HepG2 (cell line): ENCODE results near the gene UQCRC2. TPM values are rescaled to one million over a fixed set of nuclear protein-coding genes. Genes with fewer than 3 reads are reported as not detected.
A peak's percentile ranks its signal among the peaks of the same experiment; 100 is the strongest.

Experiments used
- ATAC-seq: fragments of 200-7000 bp; cut with Tn5 transposase; 3 replicates; pipeline ENCODE4 v1.9.1; 2020; ENCODE audit warnings: mild to moderate bottlenecking, moderate library complexity
- BruUV-seq: library from RNA; stranded (reverse); fragments of 400-500 nt; replicated peaks from 2 replicates; lab custom pipeline; 2021; lab: Mats Ljungman, UMichigan
- CTCF ChIA-PET: fragments of 300-600 bp; formaldehyde crosslinking; extraction: SDS; loops from one replicate; lab custom pipeline; 2021; ENCODE audit warnings: low total read pairs, inconsistent platforms, low intra/inter-chr PET ratio; lab: Yijun Ruan, JAX
- POLR2A ChIA-PET: fragments of 350-600 bp; sonication (Branson Sonifier 250); formaldehyde crosslinking; loops from one replicate; lab custom pipeline; 2020; ENCODE audit warnings: antibody characterized with exemption, inconsistent platforms; lab: Yijun Ruan, JAX
- DNase-seq: peaks from one replicate; pipeline ENCODE4 v3.0.0-alpha.2; 2015; ENCODE audit warnings: low spot score
- FAIRE-seq: peaks from 3 replicates; lab custom pipeline; 2011; peaks lifted over from hg19 to GRCh38; lab: Jason Lieb, UNC
- H2AFZ ChIP-seq: one replicate; pipeline ENCODE4 v1.6.1; 2011; ENCODE audit warnings: low read length, inconsistent platforms
- H3K27ac ChIP-seq: fragments of 300-600 bp; 3 replicates; pipeline ENCODE4 v1.8.0; 2011; ENCODE audit warnings: mixed run types, mild to moderate bottlenecking, mixed read lengths, low read length, inconsistent platforms; ENCODE audit not compliant: insufficient read depth; ENCODE audit errors: extremely low read length
- H3K27me3 ChIP-seq, 2 experiments: fragments of 200-600 bp in 1 of 2; 2 replicates in 1 of 2; 3 replicates in 1 of 2; pipeline versions ENCODE4 v1.6.0 to v1.8.0; 2011; ENCODE audit warnings: low read length in 2 of 2, mild to moderate bottlenecking in 2 of 2, moderate library complexity in 2 of 2, inconsistent platforms in 1 of 2; ENCODE audit not compliant: insufficient read depth in 2 of 2, control insufficient read depth in 1 of 2
- H3K36me3 ChIP-seq, 2 experiments: fragments of 200-600 bp in 1 of 2; replicated peaks in 1 of 2; 2 replicates in 1 of 2; 3 replicates in 1 of 2; pipeline versions ENCODE4 v1.5.1 to v1.8.0; 2011; ENCODE audit warnings: low read length in 2 of 2, inconsistent platforms in 1 of 2; ENCODE audit not compliant: insufficient read depth in 2 of 2, control insufficient read depth in 1 of 2
- H3K4me1 ChIP-seq: 2 replicates; pipeline ENCODE4 v1.5.1; 2012; ENCODE audit warnings: low read length, inconsistent platforms; ENCODE audit not compliant: insufficient read depth
- H3K4me2 ChIP-seq: 2 replicates; pipeline ENCODE4 v1.6.0; 2011; ENCODE audit warnings: low read depth, low read length, inconsistent platforms
- H3K4me3 ChIP-seq, 3 experiments: fragments of 200-600 bp in 1 of 3; sonication (generic), shearing (Covaris generic) in 1 of 3; replicated peaks in 1 of 3; 2 replicates each; pipeline ENCODE4 v1.5.1; 2011 to 2016; ENCODE audit warnings: low read length in 3 of 3, inconsistent platforms in 2 of 3, low read depth in 2 of 3, mild to moderate bottlenecking in 2 of 3, control low read depth in 1 of 3, mixed read lengths in 1 of 3; ENCODE audit not compliant: insufficient read depth in 1 of 3
- H3K79me2 ChIP-seq: one replicate; pipeline ENCODE4 v1.6.1; 2011; ENCODE audit warnings: low read length, inconsistent platforms; ENCODE audit not compliant: insufficient read depth
- H3K9ac ChIP-seq: 2 replicates; pipeline ENCODE4 v1.6.0; 2011; ENCODE audit warnings: mild to moderate bottlenecking, low read depth, low read length, inconsistent platforms; ENCODE audit not compliant: insufficient read depth
- H3K9me3 ChIP-seq: 2 replicates; pipeline ENCODE4 v1.5.1; 2012; ENCODE audit warnings: mild to moderate bottlenecking, low read length
- H4K20me1 ChIP-seq: 2 replicates; pipeline ENCODE4 v1.6.0; 2011; ENCODE audit warnings: inconsistent platforms, mild to moderate bottlenecking, low read length, moderate library complexity; ENCODE audit not compliant: insufficient read depth
- CC2D1A ChIP-seq: sonication (generic); formaldehyde crosslinking; IDR thresholded peaks from 2 replicates; pipeline ENCODE4 v1.8.1; 2023; ENCODE audit warnings: mild to moderate bottlenecking, missing genetic modification reagents
- SIN3A ChIP-seq: IDR thresholded peaks from 2 replicates; pipeline ENCODE4 v1.6.1; 2011; ENCODE audit warnings: low read depth, mild to moderate bottlenecking, control low read depth, low read length, borderline replicate concordance
- WGBS: methylation state at CpG from one replicate; pipeline ENCODE4 v1.1.6; 2017; ENCODE audit warnings: low lambda C conversion rate; 5-methylcytosine and 5-hydroxymethylcytosine counted together
- in situ Hi-C: cut with HindIII; loops from 2 replicates; pipeline ENCODE4 v1.10.0; 2017; ENCODE audit warnings: low pct_unique_long_range_greater_than_20kb; ENCODE audit not compliant: extremely low pct_ligation_motif_present
- intact Hi-C: fragments of 100-400 bp; cut with micrococcal nuclease; formaldehyde crosslinking; loops from one replicate; pipeline ENCODE4 v1.10.0; 2022; ENCODE audit not compliant: unreplicated experiment
- polyA plus RNA-seq, 8 experiments: library from polyadenylated mRNA; depleted of rRNA in 3 of 8; stranded (reverse) in 7 of 8; unstranded in 1 of 8; fragments of >200 nt; fragmentation: Illumina TruSeq in 4 of 8; extraction: Trizol in 4 of 8; gene quantifications; 2 replicates each; pipeline versions ENCODE4 v1.2.1 to v1.2.3, GENCODE V29; 2011 to 2016; ENCODE audit warnings: low read depth in 4 of 8, missing spikeins in 1 of 8, mixed read lengths in 1 of 8; ENCODE audit not compliant: insufficient read depth in 1 of 8
- total RNA-seq, 5 experiments: library from RNA; depleted of rRNA; stranded (reverse); fragments of >200 nt; fragmentation: Illumina TruSeq; extraction: Trizol; gene quantifications; 2 replicates each; pipeline ENCODE4 v1.2.3, GENCODE V29; 2016; ENCODE audit warnings: low read depth in 1 of 5
- TF ChIP-seq, protein P1 (sequence below): sonication (generic); formaldehyde crosslinking; IDR thresholded peaks from 2 replicates; pipeline ENCODE4 v1.8.0; 2022; ENCODE audit warnings: missing genetic modification reagents, mild to moderate bottlenecking, moderate library complexity, borderline replicate concordance
- TF ChIP-seq, protein P2 (sequence below): sonication (generic); formaldehyde crosslinking; IDR thresholded peaks from 2 replicates; pipeline ENCODE4 v1.4.0; 2020; ENCODE audit warnings: missing genetic modification reagents, borderline replicate concordance
- TF ChIP-seq, protein P3 (sequence below): sonication (generic); formaldehyde crosslinking; IDR thresholded peaks from 2 replicates; pipeline ENCODE4 v1.4.0; 2020; ENCODE audit warnings: mild to moderate bottlenecking, missing genetic modification reagents

UQCRC2 gene
- total and polyA plus RNA-seq, 2 of the 13 experiments (the other 11 are each of a cell fraction or from before 2014, with no cell fraction given) = 442 to 536 TPM

DNA sequence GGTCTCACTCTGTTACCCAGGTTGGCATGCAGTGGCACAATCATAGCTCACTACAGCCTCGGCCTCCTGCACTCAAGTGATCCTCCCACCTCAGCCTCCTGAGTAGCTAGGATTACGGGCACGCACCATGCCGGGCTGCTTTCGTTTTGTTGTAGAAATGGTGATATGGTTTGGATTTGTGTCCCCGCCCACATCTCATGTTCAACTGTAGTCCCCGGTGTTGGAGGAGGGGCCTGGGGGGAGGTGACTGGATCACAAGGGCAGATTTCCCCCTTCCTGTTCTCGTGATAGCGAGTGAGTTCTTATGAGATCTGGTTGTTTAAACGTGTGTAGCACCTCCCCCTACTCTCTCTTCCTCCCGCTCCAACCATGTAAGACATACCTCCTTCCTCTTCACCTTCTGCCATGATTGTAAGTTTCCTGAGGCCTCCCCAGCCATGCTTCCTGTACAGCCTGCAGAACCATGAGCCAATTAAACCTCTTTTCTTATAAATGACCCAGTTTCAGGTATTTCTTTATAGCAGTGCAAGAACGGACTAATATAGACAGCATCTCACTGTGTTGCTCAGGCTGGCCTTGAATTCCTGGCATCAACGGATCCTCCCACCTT is 41.8 kb downstream of the UQCRC2 start (continued):
- TF ChIP-seq, protein P1, sequence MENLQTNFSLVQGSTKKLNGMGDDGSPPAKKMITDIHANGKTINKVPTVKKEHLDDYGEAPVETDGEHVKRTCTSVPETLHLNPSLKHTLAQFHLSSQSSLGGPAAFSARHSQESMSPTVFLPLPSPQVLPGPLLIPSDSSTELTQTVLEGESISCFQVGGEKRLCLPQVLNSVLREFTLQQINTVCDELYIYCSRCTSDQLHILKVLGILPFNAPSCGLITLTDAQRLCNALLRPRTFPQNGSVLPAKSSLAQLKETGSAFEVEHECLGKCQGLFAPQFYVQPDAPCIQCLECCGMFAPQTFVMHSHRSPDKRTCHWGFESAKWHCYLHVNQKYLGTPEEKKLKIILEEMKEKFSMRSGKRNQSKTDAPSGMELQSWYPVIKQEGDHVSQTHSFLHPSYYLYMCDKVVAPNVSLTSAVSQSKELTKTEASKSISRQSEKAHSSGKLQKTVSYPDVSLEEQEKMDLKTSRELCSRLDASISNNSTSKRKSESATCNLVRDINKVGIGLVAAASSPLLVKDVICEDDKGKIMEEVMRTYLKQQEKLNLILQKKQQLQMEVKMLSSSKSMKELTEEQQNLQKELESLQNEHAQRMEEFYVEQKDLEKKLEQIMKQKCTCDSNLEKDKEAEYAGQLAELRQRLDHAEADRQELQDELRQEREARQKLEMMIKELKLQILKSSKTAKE (CRISPR knock-in tag) = no peak
- TF ChIP-seq, protein P2, sequence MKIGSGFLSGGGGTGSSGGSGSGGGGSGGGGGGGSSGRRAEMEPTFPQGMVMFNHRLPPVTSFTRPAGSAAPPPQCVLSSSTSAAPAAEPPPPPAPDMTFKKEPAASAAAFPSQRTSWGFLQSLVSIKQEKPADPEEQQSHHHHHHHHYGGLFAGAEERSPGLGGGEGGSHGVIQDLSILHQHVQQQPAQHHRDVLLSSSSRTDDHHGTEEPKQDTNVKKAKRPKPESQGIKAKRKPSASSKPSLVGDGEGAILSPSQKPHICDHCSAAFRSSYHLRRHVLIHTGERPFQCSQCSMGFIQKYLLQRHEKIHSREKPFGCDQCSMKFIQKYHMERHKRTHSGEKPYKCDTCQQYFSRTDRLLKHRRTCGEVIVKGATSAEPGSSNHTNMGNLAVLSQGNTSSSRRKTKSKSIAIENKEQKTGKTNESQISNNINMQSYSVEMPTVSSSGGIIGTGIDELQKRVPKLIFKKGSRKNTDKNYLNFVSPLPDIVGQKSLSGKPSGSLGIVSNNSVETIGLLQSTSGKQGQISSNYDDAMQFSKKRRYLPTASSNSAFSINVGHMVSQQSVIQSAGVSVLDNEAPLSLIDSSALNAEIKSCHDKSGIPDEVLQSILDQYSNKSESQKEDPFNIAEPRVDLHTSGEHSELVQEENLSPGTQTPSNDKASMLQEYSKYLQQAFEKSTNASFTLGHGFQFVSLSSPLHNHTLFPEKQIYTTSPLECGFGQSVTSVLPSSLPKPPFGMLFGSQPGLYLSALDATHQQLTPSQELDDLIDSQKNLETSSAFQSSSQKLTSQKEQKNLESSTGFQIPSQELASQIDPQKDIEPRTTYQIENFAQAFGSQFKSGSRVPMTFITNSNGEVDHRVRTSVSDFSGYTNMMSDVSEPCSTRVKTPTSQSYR (CRISPR knock-in tag) = peak; percentile 44; the same call in 1 of the 2 replicates

DNA sequence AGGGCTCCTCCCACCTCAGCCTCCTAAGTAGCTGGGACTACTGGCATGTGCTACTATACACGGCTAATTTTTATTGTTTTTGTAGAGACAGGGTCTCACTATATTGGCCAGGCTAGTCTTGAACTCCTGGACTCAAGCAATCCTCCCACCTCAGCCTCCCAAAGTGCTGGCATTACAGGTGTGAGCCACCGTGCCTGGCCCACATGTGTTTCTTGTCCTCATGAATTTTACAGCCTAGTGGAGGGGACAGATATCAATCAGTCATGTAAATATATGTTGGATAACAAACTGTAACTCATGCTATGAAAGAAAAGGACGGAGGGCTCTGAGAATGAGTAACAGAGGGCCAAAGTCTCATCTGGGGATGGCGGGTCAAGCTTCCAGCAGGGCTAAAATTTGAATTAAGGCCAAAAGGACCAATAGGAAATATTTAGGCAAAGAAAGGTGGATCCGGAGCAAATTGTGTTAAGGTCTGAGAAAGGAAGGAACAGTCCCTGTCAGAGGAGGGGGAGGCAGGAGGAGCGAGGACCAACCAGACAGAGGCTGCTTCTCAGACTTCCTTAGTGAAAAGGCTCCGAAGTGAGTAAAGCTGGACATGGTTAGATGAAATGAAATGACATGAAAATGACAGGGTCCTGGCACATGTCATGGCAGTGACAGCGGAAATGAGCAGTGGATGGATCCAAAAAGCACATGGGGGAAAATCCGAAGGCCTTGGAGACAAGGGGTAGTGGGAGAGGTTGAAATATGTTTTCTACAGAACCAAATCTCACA is 43.9 kb downstream of the UQCRC2 start:
- H3K4me3 ChIP-seq = peak overlapping the region in 2 of 3 experiments; percentile 12 to 18; a peak in 1 of 6 replicates
- ATAC-seq (peak; percentile 70), FAIRE-seq (no peak), DNase-seq (peak; percentile 62)
- peak overlapping the region; percentile 38 for H3K27ac ChIP-seq
- in situ Hi-C loops (loop anchor here (5.0 kb wide), 2 partner anchors 100 to 190 kb away; no protein-coding TSS in a partner anchor), intact Hi-C loops (no loop called here)
- no TSS peak for BruUV-seq
- no peaks in the 10 kb centered on the region for H3K36me3 ChIP-seq
- no peak overlapping the region for H3K9ac ChIP-seq
- 37% methylated on average over 9 of the region's 9 CpGs for WGBS
- no peaks in the 10 kb centered on the region for H3K79me2 ChIP-seq
- peaks cover 67% of the 10 kb centered on the region for H3K4me1 ChIP-seq
- H3K9me3 ChIP-seq = no peaks in the 10 kb centered on the region
- peak overlapping the region; percentile 74 for H2AFZ ChIP-seq
- H3K27me3 ChIP-seq = no peaks in the 10 kb centered on the region
- peak overlapping the region; percentile 52 for H3K4me2 ChIP-seq
- CTCF ChIA-PET = interaction anchor here (7.2 kb wide), 1 partner anchor 80 kb away, joined by 169 read pairs; no protein-coding TSS in a partner anchor
- POLR2A ChIA-PET = interaction anchor here (1.4 to 1.9 kb wide), 3 partner anchors 11 to 194 kb away, joined by 4 to 8 read pairs (median 5); partner anchors contain the start of gene MOSMO
- H4K20me1 ChIP-seq = no peaks in the 10 kb centered on the region
- TF ChIP-seq, protein P3, sequence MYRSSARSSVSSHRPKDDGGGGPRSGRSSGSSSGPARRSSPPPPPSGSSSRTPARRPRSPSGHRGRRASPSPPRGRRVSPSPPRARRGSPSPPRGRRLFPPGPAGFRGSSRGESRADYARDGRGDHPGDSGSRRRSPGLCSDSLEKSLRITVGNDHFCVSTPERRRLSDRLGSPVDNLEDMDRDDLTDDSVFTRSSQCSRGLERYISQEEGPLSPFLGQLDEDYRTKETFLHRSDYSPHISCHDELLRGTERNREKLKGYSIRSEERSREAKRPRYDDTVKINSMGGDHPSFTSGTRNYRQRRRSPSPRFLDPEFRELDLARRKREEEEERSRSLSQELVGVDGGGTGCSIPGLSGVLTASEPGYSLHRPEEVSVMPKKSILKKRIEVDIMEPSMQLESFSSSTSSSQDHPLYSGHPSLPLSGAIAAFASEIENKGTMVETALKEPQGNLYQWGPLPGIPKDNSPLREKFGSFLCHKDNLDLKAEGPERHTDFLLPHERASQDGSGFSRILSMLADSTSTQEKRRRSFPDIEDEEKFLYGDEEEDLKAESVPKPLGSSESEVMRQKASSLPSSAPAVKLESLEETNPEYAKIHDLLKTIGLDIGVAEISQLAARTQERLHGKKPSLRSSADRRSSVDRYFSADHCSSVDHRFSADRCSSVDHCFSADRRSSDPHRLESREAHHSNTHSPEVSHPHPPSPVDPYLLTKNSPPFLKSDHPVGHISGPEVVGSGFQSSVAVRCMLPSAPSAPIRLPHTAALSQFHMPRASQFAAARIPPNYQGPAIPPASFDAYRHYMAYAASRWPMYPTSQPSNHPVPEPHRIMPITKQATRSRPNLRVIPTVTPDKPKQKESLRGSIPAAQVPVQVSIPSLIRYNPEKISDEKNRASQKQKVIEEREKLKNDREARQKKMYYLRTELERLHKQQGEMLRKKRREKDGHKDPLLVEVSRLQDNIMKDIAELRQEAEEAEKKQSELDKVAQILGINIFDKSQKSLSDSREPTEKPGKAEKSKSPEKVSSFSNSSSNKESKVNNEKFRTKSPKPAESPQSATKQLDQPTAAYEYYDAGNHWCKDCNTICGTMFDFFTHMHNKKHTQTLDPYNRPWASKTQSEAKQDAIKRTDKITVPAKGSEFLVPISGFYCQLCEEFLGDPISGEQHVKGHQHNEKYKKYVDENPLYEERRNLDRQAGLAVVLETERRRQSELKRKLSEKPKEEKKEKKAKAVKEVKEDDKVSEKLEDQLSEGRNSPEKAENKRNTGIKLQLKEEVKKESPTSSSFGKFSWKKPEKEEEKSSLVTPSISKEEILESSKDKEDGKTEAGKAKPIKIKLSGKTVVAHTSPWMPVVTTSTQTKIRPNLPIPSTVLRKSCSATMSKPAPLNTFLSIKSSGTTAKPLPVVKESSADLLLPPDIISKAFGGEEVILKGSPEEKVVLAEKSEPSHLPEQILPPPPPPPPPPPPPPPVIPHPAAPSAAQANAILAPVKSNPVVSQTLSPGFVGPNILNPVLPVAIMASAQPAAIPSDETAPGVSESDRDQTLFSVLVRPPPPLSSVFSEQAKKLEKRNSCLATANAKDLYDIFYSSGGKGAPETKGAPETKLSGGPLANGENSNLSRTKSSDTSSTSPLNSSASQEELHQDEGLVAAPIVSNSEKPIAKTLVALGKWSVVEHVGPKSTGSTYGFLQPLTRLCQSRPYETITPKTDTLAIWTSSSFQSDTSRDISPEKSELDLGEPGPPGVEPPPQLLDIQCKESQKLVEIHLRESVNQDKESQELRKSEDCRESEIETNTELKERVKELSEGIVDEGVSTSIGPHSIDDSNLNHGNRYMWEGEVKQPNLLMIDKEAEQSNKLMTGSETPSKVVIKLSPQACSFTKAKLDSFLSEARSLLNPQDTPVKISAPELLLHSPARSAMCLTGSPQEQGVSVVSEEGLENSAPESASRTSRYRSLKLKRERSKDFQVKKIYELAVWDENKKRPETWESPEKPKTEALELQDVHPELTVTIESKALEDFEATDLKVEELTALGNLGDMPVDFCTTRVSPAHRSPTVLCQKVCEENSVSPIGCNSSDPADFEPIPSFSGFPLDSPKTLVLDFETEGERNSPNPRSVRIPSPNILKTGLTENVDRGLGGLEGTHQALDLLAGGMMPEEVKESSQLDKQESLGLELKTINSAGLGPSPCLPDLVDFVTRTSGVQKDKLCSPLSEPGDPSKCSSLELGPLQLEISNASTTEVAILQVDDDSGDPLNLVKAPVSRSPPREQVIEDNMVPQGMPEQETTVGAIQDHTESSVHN (CRISPR knock-in tag) = 0 out of 2 replicates have a peak, but pooled peaks have one; percentile 30
- TF ChIP-seq SIN3A (0 out of 2 replicates have a peak, but pooled peaks have one; percentile 12), CC2D1A (CRISPR knock-in tag) (0 out of 2 replicates have a peak, but pooled peaks have one; percentile 64)
